GM21526 (cell line): ENCODE measurements around the gene SLC25A11.
"Not testable (repeated sequence)": the region's sequence is repeated elsewhere in the genome, so short reads cannot be mapped to it uniquely, and the experiment has no call there.

ENCODE experiments used
- ATAC-seq: cut with Tn5 transposase; IDR thresholded peaks from one replicate; pipeline ENCODE4 v1.9.1; 2021; ENCODE audit warnings: moderate library complexity; ENCODE audit not compliant: unreplicated experiment, low FRiP score

Gene SLC25A11

DNA sequence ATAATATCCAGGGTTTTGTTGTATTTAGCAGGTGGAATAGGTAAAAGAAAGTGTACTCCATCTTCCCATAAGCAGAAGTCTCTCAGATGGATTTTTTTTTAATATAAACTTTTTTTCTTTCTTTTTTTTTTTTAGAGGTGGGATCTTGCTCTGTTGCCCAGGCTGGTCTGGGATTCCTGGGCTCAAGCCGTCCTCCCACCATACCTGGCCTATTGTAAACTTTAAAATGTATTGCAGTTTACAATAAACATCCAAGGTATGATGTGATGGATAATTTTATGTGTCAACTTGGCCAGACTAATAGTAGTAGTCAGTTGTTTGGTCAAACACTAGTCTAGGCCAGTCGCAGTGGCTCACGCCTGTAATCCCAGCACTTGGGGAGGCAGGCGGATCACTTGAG lies 18.5 kb downstream of the SLC25A11 start:
- no peak for ATAC-seq

DNA sequence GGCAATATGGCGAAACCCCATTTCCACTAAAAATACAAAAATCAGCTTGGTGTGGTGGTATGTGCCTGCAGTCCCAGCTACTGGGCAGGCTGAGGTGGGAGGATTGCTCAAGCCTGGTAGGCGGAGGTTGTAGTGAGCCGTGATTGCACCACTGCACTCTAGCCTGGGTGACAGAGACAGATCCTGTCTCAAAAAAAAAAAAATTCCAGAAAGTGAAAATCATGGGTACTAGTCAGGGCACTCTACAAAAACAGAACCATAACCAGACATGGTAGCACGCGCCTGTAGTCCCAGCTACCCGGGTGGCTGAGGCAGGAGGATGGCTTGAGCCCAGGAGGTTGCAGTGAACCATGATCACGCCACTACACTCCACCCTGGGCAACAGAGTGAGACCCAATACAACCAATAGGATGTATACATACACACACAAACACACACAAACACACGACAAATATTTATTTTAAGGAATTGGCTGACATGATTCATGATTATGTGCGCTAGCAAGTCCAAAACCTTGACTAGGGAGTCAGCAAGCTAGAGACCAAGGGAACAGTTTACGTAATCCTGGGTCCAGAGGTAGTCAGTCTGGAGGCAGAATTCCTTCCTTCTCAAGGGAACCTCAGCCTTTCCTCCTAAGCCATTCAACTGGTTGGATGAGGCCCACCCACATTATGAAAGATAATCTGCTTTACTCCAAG lies 19.3 kb downstream of the SLC25A11 start:
- ATAC-seq, result no peak

DNA sequence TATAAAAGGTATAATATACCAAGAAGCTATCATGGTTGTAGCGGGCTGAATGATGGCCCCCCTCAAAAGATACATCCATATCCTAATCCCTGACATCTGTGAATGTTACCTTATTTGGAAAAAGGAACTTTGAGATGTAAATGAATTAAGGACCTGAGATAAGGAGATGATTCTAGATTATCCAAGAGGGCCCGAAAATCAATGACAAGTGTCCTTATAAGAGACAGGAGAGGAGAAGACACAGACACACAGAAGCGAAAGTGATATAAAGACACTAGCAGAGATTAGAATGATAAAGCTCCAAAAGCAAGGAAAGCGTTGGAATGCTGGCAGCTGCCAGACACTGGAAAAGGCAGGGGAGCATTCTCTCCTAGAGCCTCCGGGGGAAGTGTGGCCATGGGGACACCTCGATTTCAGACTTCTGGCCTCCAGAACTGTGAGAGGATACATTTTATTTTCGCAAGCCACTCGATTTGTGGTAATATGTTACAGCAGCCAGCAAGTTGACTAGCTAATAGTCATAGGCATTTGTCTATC lies 20.3 kb downstream of the SLC25A11 start:
- no peak for ATAC-seq

DNA sequence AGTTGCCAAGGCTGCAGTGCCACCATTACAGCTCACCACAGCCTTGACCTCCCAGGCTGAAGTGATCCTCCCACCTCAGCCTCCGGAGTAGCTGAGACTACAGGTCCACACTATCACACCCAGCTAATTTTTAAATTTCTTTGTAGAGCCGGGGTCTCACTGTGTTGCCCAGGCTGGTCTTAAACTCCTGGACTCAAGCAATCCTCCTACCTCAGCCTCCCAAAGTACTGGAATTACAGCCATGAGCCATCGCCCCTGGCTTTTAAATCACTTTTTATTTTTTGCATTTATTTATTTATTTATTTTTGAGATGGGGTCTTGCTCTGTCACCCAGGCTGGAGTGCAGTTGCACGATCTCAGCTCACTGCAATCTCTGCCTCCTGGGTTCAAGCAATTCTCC lies 25.3 kb downstream of the SLC25A11 start:
- ATAC-seq, result not testable (repeated sequence)

DNA sequence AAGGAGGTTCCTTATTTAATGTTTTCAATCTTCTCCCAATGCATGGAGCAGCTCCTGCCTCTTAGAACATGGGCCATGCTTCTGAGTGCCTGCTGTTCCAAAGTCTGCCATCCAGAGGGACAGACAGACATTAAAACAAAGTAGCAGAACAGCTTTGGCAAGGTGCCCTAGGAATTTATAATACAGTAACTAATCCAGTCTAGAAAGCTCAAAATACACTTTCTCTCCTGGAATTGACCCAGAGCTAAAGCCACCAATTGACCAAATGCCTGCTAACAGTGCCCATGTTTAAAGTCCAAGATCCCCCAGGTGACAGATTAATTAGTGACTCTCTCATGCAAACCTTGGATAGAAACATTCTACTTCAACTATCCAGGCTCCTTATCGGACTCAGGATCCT lies 25.9 kb downstream of the SLC25A11 start:
- no peak for ATAC-seq

DNA sequence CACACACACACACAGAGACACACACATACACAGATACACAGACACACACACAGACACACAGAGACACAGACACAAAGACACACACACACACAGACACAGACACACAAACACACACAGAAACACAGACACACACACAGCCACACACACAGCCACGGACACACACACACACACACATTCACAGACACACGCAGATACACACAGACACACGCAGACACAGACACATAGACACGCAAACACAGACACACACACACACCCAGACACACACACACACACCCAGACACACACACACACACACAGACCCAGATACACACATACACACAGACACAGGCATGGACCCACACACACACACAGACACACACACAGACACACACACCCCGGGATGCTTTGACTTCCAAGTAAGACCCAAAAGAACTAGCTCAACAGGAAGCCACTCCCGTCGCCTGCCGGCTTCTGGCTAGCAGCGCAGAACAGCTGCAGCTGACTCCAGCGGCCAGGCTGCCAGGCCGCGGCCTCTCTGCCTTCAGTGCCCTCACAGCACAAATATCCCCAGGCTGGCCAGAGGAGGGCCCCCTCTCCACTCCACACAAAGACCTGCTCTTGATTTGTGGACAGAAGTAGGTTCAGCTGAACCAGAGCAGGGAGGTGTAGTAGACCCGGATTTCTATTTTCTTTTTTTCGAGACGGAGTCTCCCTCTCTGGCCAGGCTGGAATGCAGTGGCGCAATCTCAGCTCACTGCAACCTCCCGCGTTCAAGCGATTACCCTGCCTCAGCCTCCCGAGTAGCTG lies 30.9 kb downstream of the SLC25A11 start:
- no peak for ATAC-seq

DNA sequence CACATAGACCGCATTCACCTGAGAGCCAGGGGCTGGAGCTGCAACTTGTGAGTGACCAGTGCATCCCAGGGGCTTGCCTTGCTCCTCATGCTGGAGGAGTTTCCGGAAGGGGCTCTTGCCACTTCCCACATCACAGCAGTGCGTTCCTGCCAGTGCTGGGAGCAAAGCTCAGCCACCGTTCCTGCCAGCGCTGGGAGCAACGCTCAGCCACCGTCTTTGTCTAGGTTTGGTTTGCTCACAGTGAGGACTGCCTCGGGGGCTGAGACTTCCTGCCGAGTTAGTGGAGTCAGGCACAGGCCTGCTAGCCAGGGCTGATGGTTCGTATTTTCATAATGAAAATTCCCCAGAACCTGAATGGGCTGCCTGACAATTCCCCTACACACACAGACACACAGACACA lies 31.5 kb downstream of the SLC25A11 start:
- no peak for ATAC-seq

DNA sequence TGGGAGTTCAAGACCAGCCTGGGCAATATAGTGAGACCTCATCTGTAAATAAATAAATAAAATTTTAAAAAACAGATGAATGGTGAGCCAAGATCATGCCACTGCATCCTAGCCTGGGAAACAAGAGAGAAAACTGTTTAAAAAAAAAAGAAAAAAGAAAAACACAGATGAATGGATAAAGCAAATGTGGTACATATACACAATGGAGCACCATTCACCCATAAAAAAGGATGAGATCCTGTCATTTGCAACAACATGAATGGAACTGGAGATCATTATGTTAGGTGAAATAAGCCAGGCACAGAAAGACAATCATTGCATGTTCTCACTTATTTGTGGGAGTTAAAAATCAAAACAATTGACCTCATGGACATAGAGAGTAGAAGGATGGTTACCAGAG lies 33.2 kb downstream of the SLC25A11 start:
- not testable (repeated sequence) for ATAC-seq

DNA sequence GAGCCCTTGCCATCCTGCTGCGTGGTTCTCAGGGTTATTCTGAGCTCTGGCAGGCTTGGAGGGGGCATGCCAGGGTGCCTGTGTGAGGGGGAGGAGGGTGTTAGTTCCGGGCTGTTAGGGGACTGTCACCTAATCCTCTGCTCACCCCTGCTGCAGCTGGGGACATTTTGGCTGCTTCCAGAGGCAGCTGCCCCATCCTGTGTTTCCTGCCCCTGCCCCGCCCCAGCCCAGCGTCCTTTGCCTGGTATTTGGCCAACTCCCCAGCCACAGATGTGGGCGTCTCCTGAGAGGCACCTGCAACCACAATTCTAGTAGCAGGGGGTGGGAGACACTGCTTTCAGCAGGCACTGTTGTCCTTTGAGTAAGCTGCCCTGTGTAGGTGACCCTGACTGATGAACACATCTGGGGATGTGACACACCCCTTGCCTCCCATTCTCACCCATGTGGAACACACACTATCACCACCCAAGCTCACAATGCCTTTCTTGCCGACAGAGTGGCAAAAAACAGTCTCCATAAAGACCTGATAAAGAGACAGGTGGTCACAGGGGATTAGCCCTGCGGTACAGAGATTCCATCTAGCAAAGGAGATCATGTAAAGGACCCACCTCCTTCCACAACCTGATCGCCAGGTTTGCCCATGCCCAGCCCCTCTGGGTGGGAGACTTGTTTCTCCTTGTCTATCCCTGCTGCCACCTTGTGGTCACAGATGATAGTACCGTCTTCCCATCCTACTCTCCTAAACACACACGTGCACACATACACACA lies 36.6 kb downstream of the SLC25A11 start, which contains the start of gene CHRNE:
TSS of gene CHRNE (minus strand) at position 48 of the 768 bp plus-strand sequence. CDS start at position 13, 35 bp downstream.
- no peak for ATAC-seq

DNA sequence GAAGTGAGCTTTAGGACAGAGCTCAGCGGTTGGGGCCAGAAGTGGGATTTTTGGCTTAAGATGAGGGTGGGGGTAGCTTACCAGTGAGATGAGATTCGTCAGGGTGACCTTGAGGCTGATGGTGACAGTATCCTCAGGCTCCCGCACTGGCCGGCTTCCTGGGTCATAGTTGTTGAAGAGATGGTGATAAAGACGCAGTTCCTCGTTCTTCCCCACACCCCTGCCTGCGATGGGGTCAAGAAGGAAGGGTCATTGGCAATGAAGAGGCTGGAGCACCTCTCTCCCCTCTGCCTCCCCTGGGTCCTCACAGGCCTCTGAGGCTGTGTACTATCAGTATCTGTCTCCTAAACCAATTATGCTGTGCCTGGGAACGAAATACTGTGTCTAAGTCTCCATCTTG lies 37.3 kb downstream of the SLC25A11 start:
- ATAC-seq, result no peak

DNA sequence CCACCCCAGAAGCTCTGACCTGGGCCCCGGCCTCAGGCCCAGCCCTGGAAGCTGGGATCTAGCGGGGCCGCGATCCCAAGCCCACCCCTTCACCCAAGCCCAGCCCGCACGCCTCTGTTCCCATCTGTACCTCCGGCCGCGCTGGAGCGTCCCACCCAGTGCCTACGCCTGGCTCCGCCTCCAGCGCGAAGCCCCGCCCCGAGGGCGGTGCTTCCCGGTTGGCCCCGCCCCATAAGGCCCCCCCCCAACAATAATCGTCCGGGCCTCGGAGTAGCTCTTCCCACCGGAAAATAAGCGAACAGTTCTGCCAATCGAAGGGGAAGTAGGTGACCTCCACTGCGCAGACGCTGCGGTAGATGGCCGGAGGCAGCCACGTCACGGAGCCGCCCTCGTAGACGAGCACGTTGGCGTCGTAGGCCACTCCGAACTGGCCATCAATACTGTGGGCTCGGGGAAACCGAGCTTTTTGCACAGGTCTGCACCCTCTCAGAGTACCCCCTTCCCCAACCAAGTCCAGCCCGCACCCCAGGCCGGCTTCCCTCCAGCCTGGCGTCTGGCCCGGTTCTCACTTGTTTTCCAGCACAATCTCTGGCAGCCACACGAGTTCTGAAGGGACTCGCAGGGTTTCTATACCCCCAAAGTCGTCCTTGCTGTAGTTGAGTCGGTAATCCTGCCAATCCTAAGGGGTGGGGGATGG lies 38.0 kb downstream of the SLC25A11 start:
- ATAC-seq, result no peak

DNA sequence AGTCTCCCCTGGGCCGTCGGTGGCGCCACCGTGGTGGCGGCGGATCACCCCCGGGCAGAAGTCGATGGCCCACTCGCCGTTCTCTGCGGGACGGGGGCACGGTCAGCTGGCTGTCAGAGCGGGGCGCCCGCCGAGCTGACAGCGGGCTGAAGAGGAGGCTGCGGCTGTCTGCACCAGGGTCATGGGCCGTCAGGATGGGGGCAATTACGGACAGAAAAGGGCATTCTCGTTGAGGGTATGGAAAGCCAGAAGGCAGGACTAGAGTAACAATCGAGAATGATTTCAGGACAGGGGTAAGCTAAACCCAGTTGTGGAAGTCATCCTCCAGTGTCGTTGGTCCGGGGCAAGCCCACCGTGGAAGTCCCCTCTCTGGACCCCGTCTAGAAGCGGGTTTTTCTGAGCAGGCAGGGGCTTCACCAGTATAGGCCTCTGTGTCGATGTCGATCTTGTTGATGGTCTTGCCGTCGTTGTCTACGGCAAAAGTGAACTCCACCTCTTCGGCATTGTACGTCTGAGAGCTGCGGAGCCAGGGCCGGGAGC lies 38.7 kb downstream of the SLC25A11 start:
- ATAC-seq, result no peak

DNA sequence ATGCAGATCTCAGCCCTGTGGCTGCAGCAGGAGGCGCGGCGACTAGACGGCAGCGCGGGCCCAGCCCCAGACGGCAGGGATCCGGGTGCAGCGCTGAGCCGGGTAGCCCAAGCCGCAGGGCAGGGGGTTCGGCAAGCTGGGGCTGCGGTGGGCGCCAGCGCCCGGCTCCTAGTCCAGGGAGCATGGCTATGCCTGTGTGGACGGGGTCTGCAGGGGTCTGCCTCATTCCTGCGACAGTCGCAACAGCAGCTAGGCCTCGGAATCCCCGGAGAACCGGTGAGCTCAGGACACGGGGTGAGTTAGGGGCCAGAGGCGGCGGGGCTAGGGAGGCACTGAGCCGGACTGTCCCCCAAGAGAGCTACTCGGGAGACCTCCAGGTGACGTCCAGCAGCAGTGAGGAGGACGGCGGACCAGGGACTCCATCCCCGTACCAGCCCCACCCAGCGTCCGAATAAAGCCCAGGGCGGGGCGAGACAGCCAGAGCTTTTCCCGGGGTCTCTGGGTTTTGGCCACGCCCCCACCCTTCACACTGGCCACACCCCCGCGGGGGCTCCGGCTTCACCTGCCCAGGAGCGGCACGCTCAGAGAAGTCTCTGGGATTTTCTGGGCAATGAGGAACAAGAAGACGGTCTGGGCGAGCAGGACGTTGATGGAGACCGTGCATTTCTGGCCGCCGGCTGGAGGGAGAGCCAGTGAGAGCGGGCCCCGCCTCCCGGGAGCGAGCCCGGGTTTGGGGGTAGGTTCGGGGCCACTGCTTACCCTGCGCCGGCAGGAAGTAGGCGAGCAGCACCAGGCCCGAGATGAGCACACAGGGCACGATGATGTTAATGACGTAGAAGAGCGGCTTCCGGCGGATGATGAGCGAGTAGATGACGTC lies 39.4 kb downstream of the SLC25A11 start:
- no peak for ATAC-seq

DNA sequence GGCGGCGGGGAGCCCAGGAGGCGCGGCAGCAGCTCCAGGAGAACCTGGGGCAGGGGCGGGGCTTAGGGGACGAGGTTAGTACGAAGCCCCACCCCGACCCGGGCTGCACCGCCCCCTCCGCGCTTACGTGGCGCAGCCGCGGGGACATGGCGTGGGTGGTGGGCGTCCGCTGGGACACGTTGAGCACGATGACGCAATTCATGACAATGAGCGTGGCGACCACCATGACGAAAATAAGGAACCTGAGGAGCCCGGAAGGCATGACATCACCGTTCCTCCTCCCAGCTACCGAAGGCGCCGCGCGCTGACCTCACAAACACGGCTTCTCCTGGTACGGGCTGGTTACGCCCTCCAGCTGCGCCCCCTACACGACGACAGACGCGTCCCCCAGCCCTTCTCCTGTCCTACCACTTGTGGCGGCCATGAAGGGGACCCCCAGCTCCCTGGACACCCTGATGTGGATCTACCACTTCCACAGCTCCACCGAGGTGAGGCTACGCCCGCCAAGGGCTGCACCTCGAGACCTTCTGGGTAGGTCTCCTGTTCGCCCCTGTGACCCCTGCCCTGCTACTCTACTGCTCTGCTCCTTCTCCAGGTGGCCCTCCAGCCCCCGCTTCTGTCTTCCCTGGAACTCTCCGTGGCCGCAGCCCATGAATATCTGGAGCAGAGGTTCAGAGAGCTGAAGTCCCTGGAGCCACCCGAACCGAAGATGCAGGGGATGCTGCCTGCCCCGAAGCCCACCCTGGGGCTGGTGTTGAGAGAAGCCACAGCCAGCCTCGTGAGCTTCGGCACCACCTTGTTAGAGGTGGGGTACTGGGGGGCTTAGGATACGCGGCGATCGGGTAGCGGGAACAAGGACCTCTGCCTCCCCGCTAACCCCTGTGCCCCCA lies 40.3 kb downstream of the SLC25A11 start, which contains the start of gene C17orf107:
TSS of gene C17orf107 (plus strand) at position 196 of the 890 bp plus-strand sequence. CDS start at position 423, 227 bp downstream.
- ATAC-seq, result peak; percentile 39

DNA sequence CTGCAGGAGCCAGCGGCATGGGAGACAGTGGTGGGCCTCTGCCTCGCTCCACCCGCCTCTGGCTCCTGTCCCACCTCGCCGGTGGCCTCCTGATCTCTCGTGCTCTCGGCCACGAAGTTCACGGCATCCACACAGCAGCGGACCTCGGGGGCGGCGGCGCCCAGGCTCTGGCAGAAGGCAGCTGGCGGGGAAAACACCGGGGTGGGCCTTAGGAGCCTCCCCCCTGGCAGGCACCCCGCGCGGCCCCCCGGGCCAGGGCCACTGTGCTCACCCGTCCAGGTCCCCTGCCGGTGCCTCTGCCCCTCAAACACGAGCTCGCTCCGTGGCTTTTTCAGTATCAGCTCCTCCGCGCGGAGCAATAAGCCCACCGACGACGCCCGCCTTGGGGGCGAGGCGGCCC lies 40.9 kb downstream of the SLC25A11 start:
- ATAC-seq, result no peak

DNA sequence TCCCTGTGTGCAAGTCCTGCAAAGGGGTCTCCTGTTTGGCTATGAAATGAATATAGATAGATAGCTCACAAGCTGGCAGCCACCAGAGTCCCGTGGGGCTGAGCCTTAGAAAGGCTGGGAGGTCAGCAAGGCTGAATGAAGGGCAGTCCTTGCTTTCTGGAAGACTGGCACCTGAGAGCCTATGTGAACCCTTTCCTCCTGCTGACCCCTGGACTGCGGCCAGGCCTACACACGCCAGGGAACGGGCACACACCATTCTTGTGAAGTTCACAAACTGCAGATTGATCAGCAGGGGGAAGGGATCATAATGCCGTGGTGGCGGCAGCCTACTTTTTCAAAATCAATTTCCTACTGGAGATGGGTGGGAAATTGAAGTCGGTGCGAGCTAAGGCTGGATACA lies 41.5 kb downstream of the SLC25A11 start:
- no peak for ATAC-seq

DNA sequence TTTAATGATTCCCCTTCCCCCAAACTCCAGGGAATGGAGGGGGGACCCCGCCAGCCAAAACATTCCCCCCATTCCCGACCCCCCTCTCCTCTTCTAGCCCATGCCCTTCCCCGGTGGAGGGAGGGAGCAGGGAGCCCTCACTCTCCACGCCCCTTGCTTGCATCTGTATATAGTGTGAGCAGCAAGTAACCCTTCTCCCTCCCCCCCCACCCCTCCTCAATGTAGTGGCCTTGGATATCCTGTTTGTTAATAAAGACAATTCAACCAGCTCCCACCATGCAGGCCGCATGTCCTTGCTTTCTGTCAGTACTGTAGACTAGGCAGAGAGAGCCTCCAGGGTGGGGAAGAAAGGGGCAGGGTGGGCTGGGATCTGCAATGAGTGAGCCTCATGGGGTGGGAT lies 42.1 kb downstream of the SLC25A11 start:
- no peak for ATAC-seq

DNA sequence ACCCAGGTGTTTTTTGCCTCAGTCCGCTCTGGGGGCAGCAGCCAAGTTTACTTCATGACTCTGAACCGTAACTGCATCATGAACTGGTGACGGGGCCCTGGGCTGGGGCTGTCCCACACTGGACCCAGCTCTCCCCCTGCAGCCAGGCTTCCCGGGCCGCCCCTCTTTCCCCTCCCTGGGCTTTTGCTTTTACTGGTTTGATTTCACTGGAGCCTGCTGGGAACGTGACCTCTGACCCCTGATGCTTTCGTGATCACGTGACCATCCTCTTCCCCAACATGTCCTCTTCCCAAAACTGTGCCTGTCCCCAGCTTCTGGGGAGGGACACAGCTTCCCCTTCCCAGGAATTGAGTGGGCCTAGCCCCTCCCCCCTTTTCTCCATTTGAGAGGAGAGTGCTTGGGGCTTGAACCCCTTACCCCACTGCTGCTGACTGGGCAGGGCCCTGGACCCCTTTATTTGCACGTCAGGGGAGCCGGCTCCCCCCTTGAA lies 42.6 kb downstream of the SLC25A11 start:
- ATAC-seq, result no peak
